A549 treated with dexamethasone at 1 μM for 4 hours (cell line): ENCODE results near the gene DDRGK1. TPM values are rescaled to one million over a fixed set of nuclear protein-coding genes. Genes with fewer than 3 reads are reported as not detected.

Source experiments
- total RNA-seq: library from RNA; stranded (reverse); fragments of 200-300 nt; extraction: Qiagen RNA extraction; gene quantifications from 5 replicates; pipeline ENCODE4 v1.2.3, GENCODE V29; 2022

DDRGK1 gene
- 82.4 to 107 TPM (median 99.9 TPM) in 5 replicates for total RNA-seq

DNA sequence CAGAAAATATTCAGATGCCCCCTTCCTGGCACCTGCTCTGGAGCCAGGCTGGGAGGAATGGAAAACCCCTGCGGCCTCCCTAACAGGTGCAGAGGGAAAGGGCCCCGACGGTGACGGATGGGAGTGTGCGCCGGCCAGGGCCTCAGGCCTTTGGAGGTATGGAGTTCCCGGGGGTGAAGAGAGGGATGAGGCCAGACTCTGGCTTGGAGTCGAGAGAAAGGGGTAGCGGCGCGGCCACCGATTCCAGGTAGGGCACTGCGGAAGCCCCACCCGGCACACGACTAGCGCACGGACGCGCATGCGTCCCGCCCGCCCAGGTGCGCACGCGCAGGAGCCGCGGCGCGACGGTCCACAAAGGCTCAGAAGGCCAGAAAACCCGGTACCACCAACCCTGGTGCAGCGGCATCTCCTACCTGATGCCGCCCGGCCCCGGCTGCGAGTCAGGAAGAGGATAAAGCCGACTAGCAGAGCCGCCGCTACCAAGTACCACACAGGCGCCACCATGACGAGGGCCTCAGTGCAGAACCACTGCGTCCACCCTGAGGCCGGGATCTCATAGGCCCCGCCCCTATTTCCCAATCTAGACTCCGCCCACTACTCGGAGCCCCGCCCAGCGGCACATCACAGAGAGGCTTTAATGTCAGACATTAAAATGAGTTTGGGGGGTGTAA lies at the start of gene DDRGK1:
Gene DDRGK1, minus strand, starts transcription at position 559 of the 671 bp plus-strand sequence. Its CDS starts 55 bp downstream, at position 504.

DNA sequence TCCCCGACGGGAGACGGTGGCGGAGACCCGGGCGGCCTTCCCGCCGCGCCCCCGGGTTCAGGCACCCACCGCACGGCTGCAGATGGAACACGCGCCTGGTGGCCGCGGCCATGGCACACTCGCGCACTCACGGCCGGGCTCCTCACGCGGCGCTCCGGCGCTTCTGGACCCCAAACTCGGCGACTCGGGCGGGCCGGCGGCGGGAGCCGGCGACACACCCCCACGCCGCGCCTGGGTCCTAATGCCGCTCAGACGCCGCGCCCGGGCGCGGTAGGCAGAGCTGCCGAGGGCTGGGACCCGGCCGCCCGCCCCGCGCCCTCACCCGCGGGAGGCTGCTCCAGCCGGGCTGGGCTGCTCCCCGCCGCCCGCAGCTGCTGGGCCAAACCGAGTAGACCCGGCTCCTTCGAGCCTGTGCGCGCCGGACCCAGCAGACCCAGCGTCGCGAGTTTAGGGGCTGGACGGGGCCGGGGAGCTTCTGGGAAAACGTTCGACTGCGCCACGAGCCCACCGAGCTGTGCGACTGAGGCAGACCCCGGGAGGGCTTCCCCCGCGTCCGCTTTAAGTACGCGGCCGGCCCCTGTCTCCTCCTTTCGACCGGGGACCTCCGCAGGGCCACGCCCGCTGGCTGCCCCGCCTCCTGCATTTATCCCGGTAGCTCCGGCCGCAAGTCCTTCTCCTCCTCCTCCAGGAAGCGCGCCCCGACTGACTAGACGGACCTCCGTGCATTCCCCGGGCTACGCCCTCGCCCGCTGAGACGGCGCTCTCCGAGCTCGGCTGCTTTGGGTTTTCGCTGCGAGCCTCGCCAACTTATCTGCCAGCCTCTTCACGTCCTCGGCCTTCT lies 34.8 kb upstream of the DDRGK1 start, which contains the start of gene SLC4A11:
Gene SLC4A11, minus strand, starts transcription at position 165 of the 841 bp plus-strand sequence. Its CDS starts 53 bp downstream, at position 112.

DNA sequence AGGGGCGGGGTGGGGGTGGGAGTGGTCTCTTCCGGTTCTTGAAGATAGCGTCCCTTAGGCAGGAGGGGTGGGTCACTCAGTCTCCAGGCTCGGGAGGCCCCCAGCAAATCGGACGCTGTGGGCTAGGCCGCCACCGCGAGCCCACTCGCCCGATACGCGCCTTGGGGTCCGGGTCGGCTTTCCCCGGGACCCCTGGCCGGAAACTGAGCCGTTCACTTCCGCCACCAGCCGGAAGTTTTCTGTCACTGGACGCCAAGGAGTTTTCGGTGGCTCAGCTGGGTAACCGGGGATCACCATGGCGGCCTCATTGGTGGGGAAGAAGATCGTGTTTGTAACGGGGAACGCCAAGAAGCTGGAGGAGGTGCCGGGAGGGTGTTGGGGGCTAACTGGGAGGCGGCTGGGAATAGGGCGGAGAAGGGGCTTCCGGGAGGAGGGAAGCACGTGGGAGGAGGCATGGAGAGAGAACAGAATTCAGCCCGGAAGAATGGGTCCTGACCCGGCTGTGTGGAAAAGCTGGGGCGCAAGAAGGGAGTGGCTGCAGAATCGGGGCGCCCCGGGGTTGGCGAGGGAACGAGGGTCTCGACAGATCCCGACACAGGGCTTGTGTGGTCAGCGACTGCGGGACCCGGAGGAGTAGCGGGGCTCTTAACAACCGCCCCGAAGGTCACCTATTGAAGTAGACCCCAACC lies 4.9 kb upstream of the DDRGK1 start, which contains the start of gene ITPA:
Gene ITPA, plus strand, starts transcription at position 242 of the 689 bp plus-strand sequence. Its CDS starts 54 bp downstream, at position 296.

DNA sequence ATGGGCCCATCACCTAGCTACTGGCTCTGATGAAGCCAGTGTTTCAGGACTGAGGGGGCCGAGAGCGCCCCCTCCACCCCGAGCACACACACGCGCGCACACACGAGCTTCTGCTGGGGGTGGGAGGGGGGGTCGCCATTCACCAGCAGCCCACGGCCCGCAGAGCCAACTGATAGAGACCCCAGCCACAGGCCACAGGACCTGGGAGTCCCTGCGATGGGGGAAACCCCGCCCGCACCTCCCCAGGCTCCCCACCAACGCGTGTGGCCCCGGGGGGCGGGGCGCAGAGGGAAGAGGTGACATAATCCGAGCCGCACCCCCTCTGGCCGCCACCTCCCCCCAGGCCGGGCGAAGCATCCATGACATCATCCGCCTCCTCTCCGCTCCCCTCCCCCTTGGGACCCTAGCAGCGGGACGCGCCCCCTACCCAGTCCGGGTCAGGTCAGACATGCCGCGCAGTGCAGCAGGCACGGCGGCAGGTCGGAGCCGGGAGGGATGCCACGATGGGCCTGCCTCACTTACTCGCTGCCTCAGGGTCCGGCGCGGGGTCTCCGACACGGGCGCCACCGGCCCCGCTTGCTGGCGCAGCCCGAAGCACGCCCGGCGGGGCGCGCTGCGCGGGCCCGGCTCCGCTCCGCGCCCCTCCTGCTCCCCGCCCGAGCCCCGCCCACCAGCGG lies 31.4 kb downstream of the DDRGK1 start, which contains the start of gene LZTS3:
Gene LZTS3, minus strand, starts transcription at position 617 of the 677 bp plus-strand sequence. CDS start 6,386 bp downstream, outside the sequence.

Other genes with a start within 250 kb of the DDRGK1 start
- 0.25 to 0.26 TPM in 2 of 5 replicates, not detected in the others for gene GNRH2, start 161.1 kb downstream of the DDRGK1 start, total RNA-seq
- gene MRPS26, start 158.6 kb downstream of the DDRGK1 start, total RNA-seq = 114 to 149 TPM (median 143 TPM) in 5 replicates
- gene OXT, start 133.1 kb downstream of the DDRGK1 start, total RNA-seq = not detected in 5 replicates
- gene AVP, start 120.0 kb downstream of the DDRGK1 start, total RNA-seq = not detected in 5 replicates
- 50.5 to 56.8 TPM (median 53.2 TPM) in 5 replicates for gene FASTKD5, start 44.8 kb downstream of the DDRGK1 start, total RNA-seq
- 4.6 to 6.7 TPM (median 6.0 TPM) in 5 replicates for gene UBOX5, start 44.8 kb downstream of the DDRGK1 start, total RNA-seq
- 4.5 to 6.7 TPM (median 6.3 TPM) in 5 replicates for gene LZTS3, start 31.1 kb downstream of the DDRGK1 start, total RNA-seq
- gene ITPA, start 4.8 kb upstream of the DDRGK1 start, total RNA-seq = 116 to 135 TPM (median 122 TPM) in 5 replicates
- 10.3 to 16.1 TPM (median 15.3 TPM) in 5 replicates for gene SLC4A11, start 34.5 kb upstream of the DDRGK1 start, total RNA-seq
- 5.6 to 7.6 TPM (median 6.4 TPM) in 5 replicates for gene DNAAF9, start 203.0 kb upstream of the DDRGK1 start, total RNA-seq